ENCODE measurements around the gene IER5. TPM values are rescaled to one million over a fixed set of nuclear protein-coding genes. Genes with fewer than 3 reads are reported as not detected.

Gene IER5
- total and polyA plus RNA-seq, 2 of the 13 experiments (the other 11 are each of a cell fraction or from before 2014, with no cell fraction given): 2.5 to 3.5 TPM

GRCh38 chr1:181105134-181106021, 16.9 kb downstream of the IER5 start (continued):
- TF ChIP-seq SKIL (CRISPR knock-in tag; IDR thresholded peaks at IDR 0.05; ENCODE audit: borderline replicate concordance) (peak; percentile 34; the same call in 1 of the 2 replicates), SNAPC5 (CRISPR knock-in tag; IDR thresholded peaks at IDR 0.05; ENCODE audit: borderline replicate concordance) (no peak), RAD21 (CRISPR knock-in tag; IDR thresholded peaks at IDR 0.05) (0 out of 2 replicates have a peak, but pooled peaks have one; percentile 16), HOXA5 (CRISPR knock-in tag; IDR thresholded peaks at IDR 0.05) (peak; percentile 75; the same call in 1 of the 2 replicates), KDM2A (CRISPR knock-in tag; IDR thresholded peaks at IDR 0.05; ENCODE audit: borderline replicate concordance, low read depth) (0 out of 2 replicates have a peak, but pooled peaks have one; percentile 56), ZNF549 (CRISPR knock-in tag; IDR thresholded peaks at IDR 0.05) (0 out of 2 replicates have a peak, but pooled peaks have one; percentile 48), ZIK1 (CRISPR knock-in tag; IDR thresholded peaks at IDR 0.05; ENCODE audit: borderline replicate concordance, low read depth) (peak; percentile 65; the same call in 1 of the 2 replicates), KLF6 (CRISPR knock-in tag; IDR thresholded peaks at IDR 0.05) (0 out of 2 replicates have a peak, but pooled peaks have one; percentile 59), ZNF557 (CRISPR knock-in tag; IDR thresholded peaks at IDR 0.05) (0 out of 2 replicates have a peak, but pooled peaks have one; percentile 39), HNF4A (CRISPR knock-in tag; IDR thresholded peaks at IDR 0.05) (peak; percentile 6; the same call in 1 of the 2 replicates), PITX1 (CRISPR knock-in tag; IDR thresholded peaks at IDR 0.05) (no peak), ZBTB8A (CRISPR knock-in tag; IDR thresholded peaks at IDR 0.05; ENCODE audit: borderline replicate concordance, low read depth) (no peak)
- TF ChIP-seq, protein P1, sequence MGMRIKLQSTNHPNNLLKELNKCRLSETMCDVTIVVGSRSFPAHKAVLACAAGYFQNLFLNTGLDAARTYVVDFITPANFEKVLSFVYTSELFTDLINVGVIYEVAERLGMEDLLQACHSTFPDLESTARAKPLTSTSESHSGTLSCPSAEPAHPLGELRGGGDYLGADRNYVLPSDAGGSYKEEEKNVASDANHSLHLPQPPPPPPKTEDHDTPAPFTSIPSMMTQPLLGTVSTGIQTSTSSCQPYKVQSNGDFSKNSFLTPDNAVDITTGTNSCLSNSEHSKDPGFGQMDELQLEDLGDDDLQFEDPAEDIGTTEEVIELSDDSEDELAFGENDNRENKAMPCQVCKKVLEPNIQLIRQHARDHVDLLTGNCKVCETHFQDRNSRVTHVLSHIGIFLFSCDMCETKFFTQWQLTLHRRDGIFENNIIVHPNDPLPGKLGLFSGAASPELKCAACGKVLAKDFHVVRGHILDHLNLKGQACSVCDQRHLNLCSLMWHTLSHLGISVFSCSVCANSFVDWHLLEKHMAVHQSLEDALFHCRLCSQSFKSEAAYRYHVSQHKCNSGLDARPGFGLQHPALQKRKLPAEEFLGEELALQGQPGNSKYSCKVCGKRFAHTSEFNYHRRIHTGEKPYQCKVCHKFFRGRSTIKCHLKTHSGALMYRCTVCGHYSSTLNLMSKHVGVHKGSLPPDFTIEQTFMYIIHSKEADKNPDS (CRISPR knock-in tag; IDR thresholded peaks at IDR 0.05): no peak
- TF ChIP-seq, protein P2, sequence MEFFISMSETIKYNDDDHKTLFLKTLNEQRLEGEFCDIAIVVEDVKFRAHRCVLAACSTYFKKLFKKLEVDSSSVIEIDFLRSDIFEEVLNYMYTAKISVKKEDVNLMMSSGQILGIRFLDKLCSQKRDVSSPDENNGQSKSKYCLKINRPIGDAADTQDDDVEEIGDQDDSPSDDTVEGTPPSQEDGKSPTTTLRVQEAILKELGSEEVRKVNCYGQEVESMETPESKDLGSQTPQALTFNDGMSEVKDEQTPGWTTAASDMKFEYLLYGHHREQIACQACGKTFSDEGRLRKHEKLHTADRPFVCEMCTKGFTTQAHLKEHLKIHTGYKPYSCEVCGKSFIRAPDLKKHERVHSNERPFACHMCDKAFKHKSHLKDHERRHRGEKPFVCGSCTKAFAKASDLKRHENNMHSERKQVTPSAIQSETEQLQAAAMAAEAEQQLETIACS (CRISPR knock-in tag; IDR thresholded peaks at IDR 0.05): peak; percentile 25; the same call in 1 of the 2 replicates
- TF ChIP-seq, protein P3, sequence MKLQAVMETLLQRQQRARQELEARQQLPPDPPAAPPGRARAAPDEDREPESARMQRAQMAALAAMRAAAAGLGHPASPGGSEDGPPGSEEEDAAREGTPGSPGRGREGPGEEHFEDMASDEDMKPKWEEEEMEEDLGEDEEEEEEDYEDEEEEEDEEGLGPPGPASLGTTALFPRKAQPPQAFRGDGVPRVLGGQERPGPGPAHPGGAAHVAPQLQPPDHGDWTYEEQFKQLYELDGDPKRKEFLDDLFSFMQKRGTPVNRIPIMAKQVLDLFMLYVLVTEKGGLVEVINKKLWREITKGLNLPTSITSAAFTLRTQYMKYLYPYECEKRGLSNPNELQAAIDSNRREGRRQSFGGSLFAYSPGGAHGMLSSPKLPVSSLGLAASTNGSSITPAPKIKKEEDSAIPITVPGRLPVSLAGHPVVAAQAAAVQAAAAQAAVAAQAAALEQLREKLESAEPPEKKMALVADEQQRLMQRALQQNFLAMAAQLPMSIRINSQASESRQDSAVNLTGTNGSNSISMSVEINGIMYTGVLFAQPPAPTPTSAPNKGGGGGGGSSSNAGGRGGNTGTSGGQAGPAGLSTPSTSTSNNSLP (IDR thresholded peaks at IDR 0.05; ENCODE audit: low read depth, low read length): no peak
- TF ChIP-seq, protein P4, sequence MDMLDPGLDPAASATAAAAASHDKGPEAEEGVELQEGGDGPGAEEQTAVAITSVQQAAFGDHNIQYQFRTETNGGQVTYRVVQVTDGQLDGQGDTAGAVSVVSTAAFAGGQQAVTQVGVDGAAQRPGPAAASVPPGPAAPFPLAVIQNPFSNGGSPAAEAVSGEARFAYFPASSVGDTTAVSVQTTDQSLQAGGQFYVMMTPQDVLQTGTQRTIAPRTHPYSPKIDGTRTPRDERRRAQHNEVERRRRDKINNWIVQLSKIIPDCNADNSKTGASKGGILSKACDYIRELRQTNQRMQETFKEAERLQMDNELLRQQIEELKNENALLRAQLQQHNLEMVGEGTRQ (IDR thresholded peaks at IDR 0.05; ENCODE audit: low read depth, low read length): no peak
- TF ChIP-seq, protein P4 (CRISPR knock-in tag; IDR thresholded peaks at IDR 0.05; ENCODE audit: borderline replicate concordance): no peak
